ENCODE measurements around the gene TMEM245. TPM values are rescaled to one million over a fixed set of nuclear protein-coding genes. Genes with fewer than 3 reads are reported as not detected.
A peak's percentile ranks its signal among the peaks of the same experiment; 100 is the strongest.

TMEM245 gene
- total RNA-seq, 2 donors from 2014 or later: 25.1 to 39.7 TPM

DNA sequence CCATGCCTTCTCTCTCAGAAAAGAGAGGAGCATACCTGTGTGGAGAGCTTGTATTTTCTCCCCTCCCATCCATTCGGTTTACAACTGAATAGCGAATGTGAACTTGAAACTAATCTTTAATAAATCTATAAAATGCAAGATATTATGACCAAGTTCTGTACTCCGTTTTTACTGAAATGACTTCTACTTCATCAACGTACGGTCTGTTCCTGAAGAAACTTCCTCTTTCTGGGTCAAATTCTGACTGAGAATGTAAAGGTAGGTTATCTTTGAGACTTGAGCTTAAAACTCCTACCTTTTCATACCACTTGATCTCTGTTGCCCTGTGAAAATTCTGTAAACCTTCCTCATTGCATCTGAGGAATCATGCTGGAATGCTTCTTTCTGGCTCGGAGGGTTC is 102.3 kb downstream of the TMEM245 start:
- H3K9ac ChIP-seq (ENCODE audit: low read depth in 2 of 2, low read length in 2 of 2): no peak overlapping the region
- H3K9me3 ChIP-seq: no peaks in the 10 kb centered on the region
- TF ChIP-seq CTCF (IDR thresholded peaks at IDR 0.05): no peak
- no peak for DNase-seq
- H3K36me3 ChIP-seq: no peaks in the 10 kb centered on the region
- no peak overlapping the region for H3K27ac ChIP-seq
- intact Hi-C loops (cut with DNase I): loop anchor here (10.0 kb wide), 1 partner anchor 97 kb away; the partner anchor contains the start of gene TMEM245
- H3K4me3 ChIP-seq: no peak overlapping the region
- no peaks in the 10 kb centered on the region for H3K27me3 ChIP-seq
- H3K4me1 ChIP-seq: no peaks in the 10 kb centered on the region

- no peaks in the 10 kb centered on the region for H3K36me3 ChIP-seq
- no peaks in the 10 kb centered on the region for H3K27me3 ChIP-seq
- H3K9ac ChIP-seq (ENCODE audit: low read depth in 2 of 2, low read length in 2 of 2): no peak overlapping the region
- intact Hi-C loops (cut with DNase I): loop anchor here (10.0 kb wide), 1 partner anchor 98 kb away; the partner anchor contains the start of gene TMEM245
- no peaks in the 10 kb centered on the region for H3K4me1 ChIP-seq
- DNase-seq: no peak
- no peak overlapping the region for H3K4me3 ChIP-seq
- no peak overlapping the region for H3K27ac ChIP-seq
- TF ChIP-seq CTCF (IDR thresholded peaks at IDR 0.05): no peak
- H3K9me3 ChIP-seq: no peaks in the 10 kb centered on the region
Observed at GRCh38 chr9:109017061-109017460, 102.7 kb downstream of the TMEM245 start.

- H3K9me3 ChIP-seq: no peaks in the 10 kb centered on the region
- DNase-seq: no peak
- no peaks in the 10 kb centered on the region for H3K27me3 ChIP-seq
- intact Hi-C loops (cut with DNase I): loop anchor here (10.0 kb wide), 1 partner anchor 99 kb away; the partner anchor contains the start of gene TMEM245
- no peaks in the 10 kb centered on the region for H3K36me3 ChIP-seq
- H3K4me1 ChIP-seq: no peaks in the 10 kb centered on the region
- H3K9ac ChIP-seq (ENCODE audit: low read depth in 2 of 2, low read length in 2 of 2): no peak overlapping the region
- no peak overlapping the region for H3K27ac ChIP-seq
- no peak overlapping the region for H3K4me3 ChIP-seq
- no peak for TF ChIP-seq CTCF (IDR thresholded peaks at IDR 0.05)
Observed at GRCh38 chr9:109016132-109016531, 103.6 kb downstream of the TMEM245 start.

GRCh38 chr9:109014608-109015280 is 105.0 kb downstream of the TMEM245 start:
- no peak overlapping the region for H3K9ac ChIP-seq (ENCODE audit: low read depth in 2 of 2, low read length in 2 of 2)
- H3K27ac ChIP-seq: peak overlapping the region; percentile 51
- no peak for DNase-seq
- no peak for TF ChIP-seq CTCF (IDR thresholded peaks at IDR 0.05)
- no peak overlapping the region for H3K4me3 ChIP-seq
- no peaks in the 10 kb centered on the region for H3K9me3 ChIP-seq
- H3K4me1 ChIP-seq: no peaks in the 10 kb centered on the region
- H3K36me3 ChIP-seq: no peaks in the 10 kb centered on the region
- no peaks in the 10 kb centered on the region for H3K27me3 ChIP-seq
- intact Hi-C loops (cut with DNase I): loop anchor here (10.0 kb wide), 1 partner anchor 100 kb away; the partner anchor contains the start of gene TMEM245

GRCh38 chr9:109013679-109014607 is 105.8 kb downstream of the TMEM245 start:
- Histone ChIP-seq H3K4me3 (peak overlapping the region; percentile 81), H3K9ac (ENCODE audit: low read depth in 2 of 2, low read length in 2 of 2) (peak overlapping the region; percentile 31 to 75), H3K27ac (peak overlapping the region; percentile 51), H3K4me1 (no peaks in the 10 kb centered on the region), H3K27me3 (no peaks in the 10 kb centered on the region), H3K9me3 (no peaks in the 10 kb centered on the region), H3K36me3 (no peaks in the 10 kb centered on the region)
- DNase-seq: peak; percentile 22
- no peak for TF ChIP-seq CTCF (IDR thresholded peaks at IDR 0.05)
- intact Hi-C loops (cut with DNase I): loop anchor here (10.0 kb wide), 1 partner anchor 101 kb away; the partner anchor contains the start of gene TMEM245

All from colonic mucosa (tissue), 4 donors.